Measurements from ENCODE around the gene TSSK6.

The TSSK6 gene

GRCh38 chr19:19502808-19503602 is 12.3 kb downstream of the TSSK6 start:
- peak; percentile 58 for DNase-seq

GRCh38 chr19:19502281-19502680 is 13.1 kb downstream of the TSSK6 start:
- DNase-seq, result no peak

GRCh38 chr19:19501798-19502197 is 13.6 kb downstream of the TSSK6 start:
- DNase-seq, result no peak

- no peak for DNase-seq
These were observed 14.2 kb downstream of the TSSK6 start for GRCh38 chr19:19500975-19501644.

GRCh38 chr19:19499272-19499995 is 15.9 kb downstream of the TSSK6 start:
- no peak for DNase-seq

GRCh38 chr19:19498255-19498991 is 16.9 kb downstream of the TSSK6 start:
- no peak for DNase-seq

GRCh38 chr19:19495614-19496603 is 19.4 kb downstream of the TSSK6 start:
- no peak for DNase-seq

- DNase-seq, result no peak
These were observed 21.4 kb downstream of the TSSK6 start for GRCh38 chr19:19493841-19494546.

GRCh38 chr19:19492026-19492610 is 23.2 kb downstream of the TSSK6 start:
- DNase-seq, result no peak

- no peak for DNase-seq
These were observed 23.9 kb downstream of the TSSK6 start for GRCh38 chr19:19491321-19492025.

GRCh38 chr19:19490214-19490968 is 25.0 kb downstream of the TSSK6 start:
- DNase-seq, result peak; percentile 99

- DNase-seq, result no peak
These were observed 25.5 kb downstream of the TSSK6 start for GRCh38 chr19:19489804-19490204.

GRCh38 chr19:19488875-19489690 is 26.3 kb downstream of the TSSK6 start:
- peak; percentile 100 for DNase-seq

- peak; percentile 93 for DNase-seq
These were observed 27.1 kb downstream of the TSSK6 start for GRCh38 chr19:19487950-19488874.

GRCh38 chr19:19487077-19487949 is 28.0 kb downstream of the TSSK6 start:
- no peak for DNase-seq

Measured in OCI-M1 (cell line).